ENCODE results near the gene CA12. TPM values are rescaled to one million over a fixed set of nuclear protein-coding genes. Genes with fewer than 3 reads are reported as not detected.

The CA12 gene
- total RNA-seq, 2 experiments from 2014 or later: not detected

GRCh38 chr15:63409179-63409578 is 27.5 kb upstream of the CA12 start:
- Histone ChIP-seq H3K4me3 (ENCODE audit: low read length) (no peak overlapping the region), H3K36me3 (ENCODE audit: insufficient read depth, low read length) (no peaks in the 10 kb centered on the region), H3K9me3 (ENCODE audit: control insufficient read depth in 1 of 2, insufficient read depth in 1 of 2, low read length in 2 of 2) (no peaks in the 10 kb centered on the region), H3K4me1 (ENCODE audit: insufficient read depth, low read length) (no peaks in the 10 kb centered on the region), H3K27me3 (ENCODE audit: control insufficient read depth in 1 of 2, insufficient read depth in 2 of 2, low read length in 2 of 2) (peaks cover 0 to 4% of the 10 kb centered on the region in 2 experiments), H3K27ac (ENCODE audit: low read depth in 1 of 2, low read length in 2 of 2) (no peak overlapping the region)
- no peaks in the 10 kb centered on the region for H3K9me3 Mint-ChIP-seq
- ATAC-seq (ENCODE audit: poor library complexity): no peak
- no peaks in the 10 kb centered on the region for H3K4me1 Mint-ChIP-seq (ENCODE audit: low read depth)
- H3K27ac Mint-ChIP-seq: no peak overlapping the region
- intact Hi-C loops (cut with DNase I, micrococcal nuclease): no loop called here
- no peaks in the 10 kb centered on the region for H3K36me3 Mint-ChIP-seq (ENCODE audit: low read depth)
- TF ChIP-seq, protein P1, sequence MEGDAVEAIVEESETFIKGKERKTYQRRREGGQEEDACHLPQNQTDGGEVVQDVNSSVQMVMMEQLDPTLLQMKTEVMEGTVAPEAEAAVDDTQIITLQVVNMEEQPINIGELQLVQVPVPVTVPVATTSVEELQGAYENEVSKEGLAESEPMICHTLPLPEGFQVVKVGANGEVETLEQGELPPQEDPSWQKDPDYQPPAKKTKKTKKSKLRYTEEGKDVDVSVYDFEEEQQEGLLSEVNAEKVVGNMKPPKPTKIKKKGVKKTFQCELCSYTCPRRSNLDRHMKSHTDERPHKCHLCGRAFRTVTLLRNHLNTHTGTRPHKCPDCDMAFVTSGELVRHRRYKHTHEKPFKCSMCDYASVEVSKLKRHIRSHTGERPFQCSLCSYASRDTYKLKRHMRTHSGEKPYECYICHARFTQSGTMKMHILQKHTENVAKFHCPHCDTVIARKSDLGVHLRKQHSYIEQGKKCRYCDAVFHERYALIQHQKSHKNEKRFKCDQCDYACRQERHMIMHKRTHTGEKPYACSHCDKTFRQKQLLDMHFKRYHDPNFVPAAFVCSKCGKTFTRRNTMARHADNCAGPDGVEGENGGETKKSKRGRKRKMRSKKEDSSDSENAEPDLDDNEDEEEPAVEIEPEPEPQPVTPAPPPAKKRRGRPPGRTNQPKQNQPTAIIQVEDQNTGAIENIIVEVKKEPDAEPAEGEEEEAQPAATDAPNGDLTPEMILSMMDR (IDR thresholded peaks at IDR 0.05): no peak
- ChIA-PET POLR2A (no interaction called here), CTCF (no interaction called here)
- no peak for DNase-seq
- no peaks in the 10 kb centered on the region for H3K27me3 Mint-ChIP-seq
- H3K4me3 Mint-ChIP-seq: no peak overlapping the region

GRCh38 chr15:63408524-63408923 is 26.9 kb upstream of the CA12 start:
- POLR2A ChIA-PET: no interaction called here
- H3K9me3 Mint-ChIP-seq: no peaks in the 10 kb centered on the region
- ATAC-seq (ENCODE audit: poor library complexity): no peak

DNA sequence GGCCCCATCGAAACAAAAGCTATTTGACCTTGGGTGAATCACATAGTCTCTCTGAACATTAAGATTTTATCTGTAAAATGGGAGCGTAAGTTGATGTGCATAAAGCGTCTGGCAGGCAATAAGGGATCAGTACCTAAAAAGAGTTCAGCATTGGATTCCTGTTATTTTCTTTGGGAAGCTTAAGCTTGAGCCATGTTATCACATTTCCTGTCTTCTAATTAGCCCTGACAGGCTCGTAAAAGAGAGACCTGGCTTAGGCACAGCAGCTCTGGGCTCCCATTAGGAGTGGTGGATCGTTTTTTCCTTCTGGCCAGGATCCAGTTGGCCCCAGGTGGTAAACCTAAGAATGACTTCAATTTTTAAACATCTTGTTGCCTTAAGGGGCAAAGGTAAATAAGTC is 26.0 kb upstream of the CA12 start:
- Mint-ChIP-seq H3K4me1 (ENCODE audit: low read depth) (no peaks in the 10 kb centered on the region), H3K36me3 (ENCODE audit: low read depth) (no peaks in the 10 kb centered on the region), H3K4me3 (no peak overlapping the region), H3K27ac (no peak overlapping the region), H3K27me3 (no peaks in the 10 kb centered on the region), H3K9me3 (no peaks in the 10 kb centered on the region)
- H3K4me1 ChIP-seq (ENCODE audit: insufficient read depth, low read length): no peaks in the 10 kb centered on the region
- intact Hi-C loops (cut with DNase I, micrococcal nuclease): no loop called here
- DNase-seq (no peak), ATAC-seq (ENCODE audit: poor library complexity) (no peak)
- H3K36me3 ChIP-seq (ENCODE audit: insufficient read depth, low read length): no peaks in the 10 kb centered on the region
- TF ChIP-seq, protein P1 (IDR thresholded peaks at IDR 0.05): no peak
- no peaks in the 10 kb centered on the region for H3K9me3 ChIP-seq (ENCODE audit: control insufficient read depth in 1 of 2, insufficient read depth in 1 of 2, low read length in 2 of 2)
- H3K27ac ChIP-seq (ENCODE audit: low read depth in 1 of 2, low read length in 2 of 2): no peak overlapping the region
- ChIA-PET CTCF (no interaction called here), POLR2A (no interaction called here)
- H3K4me3 ChIP-seq (ENCODE audit: low read length): no peak overlapping the region
- no peaks in the 10 kb centered on the region for H3K27me3 ChIP-seq (ENCODE audit: control insufficient read depth in 1 of 2, insufficient read depth in 2 of 2, low read length in 2 of 2)

More at GRCh38 chr15:63408524-63408923, 26.9 kb upstream of the CA12 start:
- Histone ChIP-seq H3K27ac (ENCODE audit: low read depth in 1 of 2, low read length in 2 of 2) (no peak overlapping the region), H3K4me3 (ENCODE audit: low read length) (no peak overlapping the region), H3K9me3 (ENCODE audit: control insufficient read depth in 1 of 2, insufficient read depth in 1 of 2, low read length in 2 of 2) (no peaks in the 10 kb centered on the region), H3K36me3 (ENCODE audit: insufficient read depth, low read length) (no peaks in the 10 kb centered on the region), H3K27me3 (ENCODE audit: control insufficient read depth in 1 of 2, insufficient read depth in 2 of 2, low read length in 2 of 2) (peaks cover 0 to 2% of the 10 kb centered on the region in 2 experiments), H3K4me1 (ENCODE audit: insufficient read depth, low read length) (no peaks in the 10 kb centered on the region)
- Mint-ChIP-seq H3K27ac (no peak overlapping the region), H3K36me3 (ENCODE audit: low read depth) (no peaks in the 10 kb centered on the region), H3K27me3 (no peaks in the 10 kb centered on the region), H3K4me3 (no peak overlapping the region), H3K4me1 (ENCODE audit: low read depth) (no peaks in the 10 kb centered on the region)
- DNase-seq: no peak
- intact Hi-C loops (cut with DNase I, micrococcal nuclease): no loop called here
- CTCF ChIA-PET: no interaction called here
- TF ChIP-seq, protein P1 (IDR thresholded peaks at IDR 0.05): no peak
